Endothelial cell (in vitro differentiated cells): Measurements from ENCODE around the gene NELL1. TPM values are rescaled to one million over a fixed set of nuclear protein-coding genes. Genes with fewer than 3 reads are reported as not detected.

ENCODE experiments used
- DNase-seq: peaks from one replicate; pipeline ENCODE4 v3.0.0; 2021; ENCODE audit warnings: low spot score
- H3K27ac Mint-ChIP-seq: one replicate; pipeline ENCODE4 v1.8.0; 2021; ENCODE audit warnings: mixed read lengths, inconsistent platforms; ENCODE audit not compliant: unreplicated experiment
- H3K27me3 Mint-ChIP-seq: one replicate; pipeline ENCODE4 v1.8.0; 2021; ENCODE audit warnings: mild to moderate bottlenecking, moderate library complexity, mixed read lengths, inconsistent platforms; ENCODE audit not compliant: unreplicated experiment
- H3K36me3 Mint-ChIP-seq: one replicate; pipeline ENCODE4 v1.8.0; 2021; ENCODE audit warnings: mild to moderate bottlenecking, low read depth, mixed read lengths, inconsistent platforms; ENCODE audit not compliant: unreplicated experiment
- H3K4me1 Mint-ChIP-seq: one replicate; pipeline ENCODE4 v1.8.0; 2021; ENCODE audit warnings: mild to moderate bottlenecking, mixed read lengths, inconsistent platforms; ENCODE audit not compliant: unreplicated experiment
- H3K4me3 Mint-ChIP-seq: one replicate; pipeline ENCODE4 v1.8.0; 2021; ENCODE audit warnings: mild to moderate bottlenecking, mixed read lengths, inconsistent platforms; ENCODE audit not compliant: unreplicated experiment
- H3K9me3 Mint-ChIP-seq: one replicate; pipeline ENCODE4 v1.8.0; 2021; ENCODE audit warnings: mixed read lengths, inconsistent platforms; ENCODE audit not compliant: unreplicated experiment
- CTCF ChIP-seq: fragments of 200-600 bp; sonication (generic); IDR thresholded peaks from one replicate; pipeline ENCODE4 v1.5.0; 2021; ENCODE audit warnings: antibody characterized with exemption; ENCODE audit not compliant: unreplicated experiment
- total RNA-seq: library from RNA; stranded (reverse); fragmentation: NEBNext Ultra II Directional; extraction: Animal tissue kit (Norgen Biotek cat#: 25700); gene quantifications from one replicate; pipeline ENCODE4 v1.2.1, GENCODE V29; 2021; ENCODE audit not compliant: unreplicated experiment

Gene NELL1
- total RNA-seq, 1 donor from 2014 or later = 0.26 TPM

- Mint-ChIP-seq H3K4me3 (no peak overlapping the region), H3K27ac (no peak overlapping the region), H3K36me3 (no peaks in the 10 kb centered on the region), H3K4me1 (peaks cover 5% of the 10 kb centered on the region), H3K27me3 (peaks cover 2% of the 10 kb centered on the region), H3K9me3 (no peaks in the 10 kb centered on the region)
- no peak for DNase-seq
- TF ChIP-seq CTCF = no peak
Measured at GRCh38 chr11:20917306-20917705, 247.9 kb downstream of the NELL1 start.

- TF ChIP-seq CTCF = no peak
- no peaks in the 10 kb centered on the region for H3K9me3 Mint-ChIP-seq
- H3K36me3 Mint-ChIP-seq = no peaks in the 10 kb centered on the region
- DNase-seq = no peak
- no peaks in the 10 kb centered on the region for H3K27me3 Mint-ChIP-seq
- H3K4me3 Mint-ChIP-seq = no peak overlapping the region
- H3K27ac Mint-ChIP-seq = no peak overlapping the region
- peaks cover 15% of the 10 kb centered on the region for H3K4me1 Mint-ChIP-seq
Measured at GRCh38 chr11:20926799-20927540, 257.6 kb downstream of the NELL1 start.

GRCh38 chr11:20931029-20931428, 261.6 kb downstream of the NELL1 start:
- H3K27me3 Mint-ChIP-seq = peaks cover 2% of the 10 kb centered on the region
- H3K4me1 Mint-ChIP-seq = peaks cover 15% of the 10 kb centered on the region
- no peak for DNase-seq
- H3K4me3 Mint-ChIP-seq = no peak overlapping the region
- no peaks in the 10 kb centered on the region for H3K36me3 Mint-ChIP-seq
- no peak for TF ChIP-seq CTCF
- H3K27ac Mint-ChIP-seq = no peak overlapping the region
- no peaks in the 10 kb centered on the region for H3K9me3 Mint-ChIP-seq

GRCh38 chr11:20933086-20933485, 263.7 kb downstream of the NELL1 start:
- Mint-ChIP-seq H3K36me3 (no peaks in the 10 kb centered on the region), H3K9me3 (no peaks in the 10 kb centered on the region), H3K27ac (no peak overlapping the region), H3K27me3 (peaks cover 2% of the 10 kb centered on the region), H3K4me1 (peaks cover 4% of the 10 kb centered on the region), H3K4me3 (no peak overlapping the region)
- no peak for DNase-seq
- no peak for TF ChIP-seq CTCF

GRCh38 chr11:20933958-20934357, 264.6 kb downstream of the NELL1 start:
- no peak for DNase-seq
- Mint-ChIP-seq H3K9me3 (no peaks in the 10 kb centered on the region), H3K4me3 (no peak overlapping the region), H3K4me1 (no peaks in the 10 kb centered on the region), H3K27ac (no peak overlapping the region), H3K36me3 (no peaks in the 10 kb centered on the region), H3K27me3 (peaks cover 2% of the 10 kb centered on the region)
- TF ChIP-seq CTCF = no peak
